HUDEP-2 (cell line): ENCODE measurements around the gene DHPS.

Source experiments
- DNase-seq, 76 experiments: peaks; one replicate each; lab custom pipeline; 2025; ENCODE audit not compliant: unreplicated experiment in 76 of 76; lab: John Stamatoyannopoulos, UW

The DHPS gene

GRCh38 chr19:12676384-12676792, 5.3 kb downstream of the DHPS start:
- peak in 73 of 76 experiments; percentile 39 to 96 (median 83) for DNase-seq

- DNase-seq = no peak
Measured at GRCh38 chr19:12675940-12676339, 5.7 kb downstream of the DHPS start.

DNA sequence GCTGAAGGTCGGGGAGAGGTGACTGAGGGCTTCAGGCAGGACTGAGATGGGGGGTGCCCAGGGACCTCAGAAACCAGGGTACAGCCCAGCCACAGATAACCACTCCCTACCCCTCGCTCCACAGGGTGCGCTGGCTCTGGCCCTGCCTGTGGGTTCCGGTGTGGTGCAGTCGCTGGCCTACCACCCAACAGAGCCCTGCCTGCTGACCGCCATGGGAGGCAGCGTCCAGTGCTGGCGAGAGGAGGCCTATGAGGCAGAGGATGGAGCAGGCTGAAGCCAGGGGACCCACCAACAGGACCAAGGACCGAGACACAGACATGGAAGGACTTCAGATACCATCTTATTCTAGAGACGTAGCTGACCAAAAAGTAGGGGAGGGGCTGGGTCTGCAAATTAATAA, 6.3 kb downstream of the DHPS start:
- DNase-seq = no peak

- no peak for DNase-seq
Measured at GRCh38 chr19:12672744-12673143, 8.9 kb downstream of the DHPS start.

- no peak for DNase-seq
Measured at GRCh38 chr19:12670159-12670928, 11.3 kb downstream of the DHPS start.

GRCh38 chr19:12669270-12670158, 12.2 kb downstream of the DHPS start:
- DNase-seq = peak in 72 of 76 experiments; percentile 10 to 94 (median 70)

- DNase-seq = peak in 61 of 76 experiments; percentile 10 to 94 (median 60)
Measured at GRCh38 chr19:12668932-12669269, 12.8 kb downstream of the DHPS start.

DNA sequence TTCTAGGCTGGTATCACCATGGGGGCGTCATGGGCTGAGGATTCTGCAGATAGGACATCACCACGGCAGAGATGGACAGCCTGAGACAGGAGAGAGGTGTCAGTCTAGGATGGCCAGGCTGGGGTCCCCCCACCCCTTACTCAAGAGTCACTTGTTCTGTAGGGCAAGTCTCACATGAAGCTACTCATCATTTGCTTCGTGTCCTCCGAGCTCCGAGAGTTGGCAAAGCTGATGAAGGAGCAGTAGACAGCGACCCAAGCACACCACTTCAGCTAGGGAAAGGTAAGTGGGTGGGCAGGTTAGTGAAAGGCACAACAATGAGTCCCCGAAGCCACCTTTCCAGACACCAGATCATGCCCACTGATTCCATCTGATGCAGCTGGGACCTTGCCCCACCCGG, 13.3 kb downstream of the DHPS start:
- no peak for DNase-seq

DNA sequence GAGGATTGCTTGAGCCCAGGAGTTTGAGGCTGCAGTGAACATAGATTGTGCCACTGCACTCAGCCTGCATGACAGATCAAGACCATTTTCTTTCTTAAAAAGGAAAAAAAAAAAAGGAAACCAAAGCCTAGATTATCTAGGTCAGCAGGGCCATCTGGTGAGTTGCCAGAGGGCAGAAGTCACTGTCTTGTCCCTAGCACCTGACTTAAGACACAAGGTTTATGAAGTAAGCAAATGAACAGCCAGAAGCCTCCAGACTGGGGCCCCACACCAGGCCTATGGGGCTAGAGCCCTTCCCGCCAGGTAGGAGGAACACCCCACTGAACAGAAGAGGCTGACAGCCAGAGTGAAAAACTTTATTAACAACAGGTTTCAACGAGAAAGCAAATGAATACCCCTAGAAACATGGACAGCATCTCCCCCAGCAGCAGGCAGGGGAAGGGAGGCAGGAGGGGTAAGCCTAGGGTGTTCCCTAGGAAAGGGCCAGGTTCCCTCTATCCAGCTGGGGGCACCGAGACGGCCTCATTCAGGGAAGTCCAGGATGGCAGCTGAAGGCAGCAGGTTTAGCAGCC, 13.9 kb downstream of the DHPS start:
- peak in 13 of 76 experiments; percentile 8 to 53 (median 17) for DNase-seq

- DNase-seq = peak in 65 of 76 experiments; percentile 3 to 84 (median 65)
Measured at GRCh38 chr19:12666265-12667048, 15.2 kb downstream of the DHPS start, which contains the start of the genes MAN2B1 and WDR83. TSS of gene MAN2B1 (minus strand) at chr19:12666742. CDS start at chr19:12666701, 41 bp downstream. TSS of gene WDR83 (plus strand) at chr19:12666807. CDS start at chr19:12669791, 2,984 bp downstream.

- no peak for DNase-seq
Measured at GRCh38 chr19:12665671-12666264, 15.9 kb downstream of the DHPS start.

DNA sequence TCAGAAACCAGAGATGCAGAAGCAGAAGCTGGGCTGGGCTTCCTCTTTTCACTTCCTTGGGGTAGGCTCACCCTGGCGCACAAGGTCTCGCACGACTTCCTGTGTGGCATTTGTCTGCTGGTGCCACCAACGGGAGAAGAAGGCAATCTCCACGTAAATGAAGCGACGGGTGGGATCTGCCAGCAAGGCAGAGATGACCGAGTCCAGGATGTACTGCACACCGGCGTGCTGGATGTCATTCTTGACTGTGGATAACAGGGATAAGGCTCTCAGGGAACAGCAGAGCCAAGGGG, 16.5 kb downstream of the DHPS start:
- DNase-seq = no peak

GRCh38 chr19:12664406-12665280, 17.0 kb downstream of the DHPS start:
- DNase-seq = peak in 59 of 76 experiments; percentile 14 to 75 (median 40)

- DNase-seq = no peak
Measured at GRCh38 chr19:12660980-12661379, 20.7 kb downstream of the DHPS start.

- no peak for DNase-seq
Measured at GRCh38 chr19:12657966-12658365, 23.7 kb downstream of the DHPS start.

- DNase-seq = peak in 5 of 76 experiments; percentile 13 to 21 (median 17)
Measured at GRCh38 chr19:12656899-12657571, 24.6 kb downstream of the DHPS start.

DNA sequence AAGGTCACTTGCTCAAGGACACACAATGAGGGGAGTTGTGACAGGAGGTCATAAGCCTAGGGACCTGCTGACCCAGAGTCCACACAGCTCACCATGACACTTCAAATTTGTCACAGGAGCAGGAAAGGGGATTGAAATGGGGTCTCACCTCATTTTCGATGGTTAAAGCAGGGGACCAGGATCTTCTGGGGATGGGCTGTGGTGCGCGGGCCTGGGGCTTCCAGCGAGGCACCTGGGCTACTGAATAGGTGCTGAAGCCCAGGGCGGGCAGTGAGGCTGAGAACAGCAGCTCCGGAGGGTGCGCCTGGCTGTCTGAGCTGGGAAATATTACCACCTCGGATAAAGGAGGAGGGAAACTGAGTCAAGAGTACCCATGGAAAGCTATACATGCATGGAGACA, 26.1 kb downstream of the DHPS start:
- DNase-seq = no peak

GRCh38 chr19:12652219-12652618, 29.5 kb downstream of the DHPS start:
- no peak for DNase-seq

DNA sequence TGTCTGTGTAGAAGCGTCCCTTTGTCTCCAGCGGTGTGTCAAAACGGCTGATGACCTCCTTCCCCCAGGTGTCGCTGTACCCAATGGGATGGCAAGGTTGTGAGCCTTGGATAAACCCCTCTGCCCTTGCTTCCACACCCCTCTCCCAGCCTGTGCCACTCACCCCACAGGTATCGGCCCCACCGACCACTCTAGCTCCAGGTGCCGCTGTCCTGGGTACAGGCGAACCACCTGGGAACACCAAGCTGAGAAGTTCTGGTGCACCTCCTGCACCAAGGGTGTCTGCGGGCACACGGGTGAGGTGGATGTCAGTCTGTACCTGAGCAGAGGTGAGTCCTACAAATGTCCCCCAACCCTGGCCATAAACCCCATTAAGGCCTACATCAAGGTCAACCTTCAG, 31.7 kb downstream of the DHPS start:
- DNase-seq = no peak
